ENCODE results near the gene SIK3. TPM values are rescaled to one million over a fixed set of nuclear protein-coding genes. Genes with fewer than 3 reads are reported as not detected.

The SIK3 gene
- total RNA-seq, 1 donor from 2014 or later, result 88.4 TPM

DNA sequence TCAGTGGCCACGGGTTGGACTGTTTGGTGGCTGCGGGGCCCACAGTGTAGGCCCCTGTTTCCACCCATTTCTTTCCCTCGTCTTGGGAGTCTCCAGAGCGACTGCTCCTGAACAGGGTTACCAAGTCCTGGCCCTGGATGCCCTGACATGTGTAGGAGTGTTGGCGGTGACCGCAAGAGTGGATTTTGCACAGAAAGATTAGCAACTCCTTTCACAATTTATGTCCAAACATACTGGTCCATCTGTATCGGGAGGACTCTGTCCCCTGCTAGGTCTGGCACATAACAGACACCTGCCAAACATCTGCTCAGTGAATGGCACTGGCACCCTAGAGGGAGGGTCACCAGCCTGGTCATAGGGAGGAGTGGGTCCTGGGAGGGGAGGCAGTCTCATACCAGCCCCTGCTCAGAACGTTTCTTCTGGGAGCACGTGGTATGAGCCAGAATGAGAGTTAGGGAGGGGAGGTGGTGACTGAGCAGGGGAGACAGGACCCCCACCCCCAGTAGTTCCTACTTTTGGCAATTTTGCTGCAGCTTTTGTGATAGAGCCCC, 257.4 kb downstream of the SIK3 start:
- TF ChIP-seq, protein P1, sequence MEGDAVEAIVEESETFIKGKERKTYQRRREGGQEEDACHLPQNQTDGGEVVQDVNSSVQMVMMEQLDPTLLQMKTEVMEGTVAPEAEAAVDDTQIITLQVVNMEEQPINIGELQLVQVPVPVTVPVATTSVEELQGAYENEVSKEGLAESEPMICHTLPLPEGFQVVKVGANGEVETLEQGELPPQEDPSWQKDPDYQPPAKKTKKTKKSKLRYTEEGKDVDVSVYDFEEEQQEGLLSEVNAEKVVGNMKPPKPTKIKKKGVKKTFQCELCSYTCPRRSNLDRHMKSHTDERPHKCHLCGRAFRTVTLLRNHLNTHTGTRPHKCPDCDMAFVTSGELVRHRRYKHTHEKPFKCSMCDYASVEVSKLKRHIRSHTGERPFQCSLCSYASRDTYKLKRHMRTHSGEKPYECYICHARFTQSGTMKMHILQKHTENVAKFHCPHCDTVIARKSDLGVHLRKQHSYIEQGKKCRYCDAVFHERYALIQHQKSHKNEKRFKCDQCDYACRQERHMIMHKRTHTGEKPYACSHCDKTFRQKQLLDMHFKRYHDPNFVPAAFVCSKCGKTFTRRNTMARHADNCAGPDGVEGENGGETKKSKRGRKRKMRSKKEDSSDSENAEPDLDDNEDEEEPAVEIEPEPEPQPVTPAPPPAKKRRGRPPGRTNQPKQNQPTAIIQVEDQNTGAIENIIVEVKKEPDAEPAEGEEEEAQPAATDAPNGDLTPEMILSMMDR (IDR thresholded peaks at IDR 0.05), result no peak
- Mint-ChIP-seq H3K9me3 (no peaks in the 10 kb centered on the region), H3K4me1 (peaks cover 4% of the 10 kb centered on the region), H3K4me3 (no peak overlapping the region), H3K27ac (no peak overlapping the region), H3K36me3 (ENCODE audit: low read depth) (peaks cover 23% of the 10 kb centered on the region), H3K27me3 (no peaks in the 10 kb centered on the region)
- intact Hi-C loops (cut with micrococcal nuclease), result no loop called here
- ATAC-seq (ENCODE audit: low read depth) (no peak), DNase-seq (no peak)
- ChIA-PET CTCF (no interaction called here), POLR2A (no interaction called here)

DNA sequence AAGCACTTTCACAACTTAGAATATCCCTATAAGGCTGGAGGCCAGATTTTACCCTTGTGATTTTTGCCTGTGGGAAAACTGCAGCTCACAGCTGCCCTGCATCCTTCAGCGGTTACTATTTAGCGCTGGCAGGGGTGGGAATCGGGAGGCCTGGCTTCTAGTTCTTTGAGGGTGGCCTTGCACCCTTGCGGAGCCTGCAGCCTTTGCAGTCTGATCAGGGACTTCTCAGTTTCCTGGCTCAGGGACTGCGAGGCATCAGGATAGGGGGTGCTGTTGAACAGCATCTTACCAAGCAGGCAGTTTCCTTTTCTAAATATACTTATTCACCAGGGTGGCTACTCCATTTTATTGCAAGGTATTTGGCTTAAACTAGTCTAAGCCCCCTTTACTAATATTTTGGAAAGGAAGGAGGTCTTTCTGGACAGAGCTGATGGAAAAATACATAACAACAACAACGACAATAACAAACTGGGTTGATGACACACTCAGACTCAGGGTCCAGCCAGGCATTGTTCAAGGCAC, 257.9 kb downstream of the SIK3 start:
- Mint-ChIP-seq H3K27ac (no peak overlapping the region), H3K36me3 (ENCODE audit: low read depth) (peaks cover 19% of the 10 kb centered on the region), H3K9me3 (no peaks in the 10 kb centered on the region), H3K4me1 (peaks cover 9% of the 10 kb centered on the region), H3K27me3 (no peaks in the 10 kb centered on the region), H3K4me3 (no peak overlapping the region)
- ATAC-seq (ENCODE audit: low read depth) (no peak), DNase-seq (no peak)
- ChIA-PET CTCF (no interaction called here), POLR2A (no interaction called here)
- TF ChIP-seq, protein P1 (IDR thresholded peaks at IDR 0.05), result no peak
- intact Hi-C loops (cut with micrococcal nuclease), result no loop called here

DNA sequence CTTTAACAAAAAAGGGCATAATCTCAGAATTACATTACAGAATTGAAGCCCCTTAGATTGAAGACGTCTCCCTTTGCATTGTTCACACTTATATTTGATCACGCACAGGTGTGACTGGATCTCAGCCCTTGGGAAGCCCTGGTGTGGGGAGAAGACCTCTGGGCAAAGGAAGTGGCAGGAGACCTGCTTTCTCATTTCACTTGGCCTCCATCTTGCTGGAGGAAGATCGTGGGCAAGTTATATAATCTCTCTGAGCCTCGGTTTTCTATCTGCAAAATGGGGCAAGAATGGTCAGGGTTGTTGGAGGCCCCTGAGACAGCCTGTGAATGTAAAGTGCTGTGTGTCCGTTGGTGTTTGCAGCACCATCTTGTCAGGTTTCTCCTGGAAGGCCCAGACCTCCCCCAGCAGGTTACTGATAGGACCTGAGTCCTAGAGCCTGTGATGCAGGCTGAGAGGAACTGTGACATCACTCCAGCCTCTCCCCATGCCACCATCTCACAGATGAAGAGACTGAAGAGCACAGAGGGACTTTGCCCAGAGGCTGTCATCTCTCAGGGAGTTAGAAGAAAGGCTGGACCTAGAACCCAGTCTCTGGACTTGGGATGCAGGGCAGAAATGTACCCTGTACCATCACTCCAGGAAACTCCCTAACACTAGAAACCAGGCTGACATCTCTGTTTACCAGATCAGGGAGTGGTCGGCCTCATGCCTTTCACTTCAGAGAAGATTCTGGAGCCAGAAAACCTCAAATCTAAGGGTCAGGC, 259.7 kb downstream of the SIK3 start:
- DNase-seq (no peak), ATAC-seq (ENCODE audit: low read depth) (no peak)
- H3K9me3 Mint-ChIP-seq, result no peaks in the 10 kb centered on the region
- peaks cover 6% of the 10 kb centered on the region for H3K36me3 Mint-ChIP-seq (ENCODE audit: low read depth)
- POLR2A ChIA-PET, result no interaction called here
- CTCF ChIA-PET, result no interaction called here
- intact Hi-C loops (cut with micrococcal nuclease), result no loop called here
- H3K4me1 Mint-ChIP-seq, result peaks cover 13% of the 10 kb centered on the region
- TF ChIP-seq, protein P1 (IDR thresholded peaks at IDR 0.05), result no peak
- no peak overlapping the region for H3K4me3 Mint-ChIP-seq
- no peak overlapping the region for H3K27ac Mint-ChIP-seq
- H3K27me3 Mint-ChIP-seq, result peaks cover 2% of the 10 kb centered on the region

DNA sequence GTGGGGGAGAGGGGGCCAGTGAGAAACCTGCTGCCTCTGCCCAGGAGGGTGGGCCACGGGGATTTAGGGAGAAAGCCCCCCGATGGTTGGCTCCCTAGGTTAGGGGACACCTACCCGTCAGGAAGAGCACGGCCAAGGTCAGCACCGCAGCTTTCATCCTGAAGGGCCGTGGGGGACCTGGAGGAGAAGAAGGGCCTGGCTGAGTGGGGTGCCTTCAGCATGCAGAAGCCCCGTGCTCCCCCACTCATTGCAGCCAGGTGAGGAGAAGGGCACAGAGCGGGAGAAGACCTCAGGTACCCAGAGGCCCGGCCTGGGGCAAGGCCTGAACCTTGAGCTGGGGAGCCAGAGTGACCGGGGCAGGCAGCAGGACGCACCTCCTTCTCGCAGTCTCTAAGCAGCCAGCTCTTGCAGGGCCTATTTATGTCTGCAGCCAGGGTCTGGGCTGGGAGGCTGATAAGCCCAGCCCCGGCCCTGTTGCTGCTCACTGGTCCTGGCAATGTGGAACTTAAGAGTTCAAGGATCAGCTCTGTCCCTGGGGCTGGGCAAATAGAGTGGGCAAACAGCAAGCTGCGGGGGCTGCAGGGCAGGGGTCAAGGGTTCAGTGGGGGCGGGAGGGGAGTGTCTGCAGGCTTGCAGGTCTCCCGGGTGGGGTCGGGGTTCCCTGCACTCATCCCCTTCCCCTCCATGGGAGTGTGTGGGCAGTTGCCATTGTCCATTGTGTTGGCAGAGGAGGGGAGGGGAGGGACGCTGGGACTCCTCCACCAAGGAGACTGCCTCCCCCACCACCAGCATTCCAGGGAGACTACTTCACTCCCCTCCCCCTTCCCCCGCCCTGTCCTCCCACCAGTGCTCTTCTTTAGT, 260.8 kb downstream of the SIK3 start, which contains the start of gene APOA1:
TSS of gene APOA1 (minus strand) at position 392 of the 861 bp plus-strand sequence. CDS start at position 157, 235 bp downstream.
- no peak within 1 kb of the TSS for H3K4me3 Mint-ChIP-seq
- ATAC-seq (ENCODE audit: low read depth) (no peak), DNase-seq (no peak)
- intact Hi-C loops (cut with micrococcal nuclease), result loop anchor here (2.0 kb wide), 2 partner anchors 15 to 105 kb away; no protein-coding TSS in a partner anchor
- no peaks in the 10 kb centered on the region for H3K9me3 Mint-ChIP-seq
- H3K27me3 Mint-ChIP-seq, result peaks cover 2% of the 10 kb centered on the region
- TF ChIP-seq, protein P1 (IDR thresholded peaks at IDR 0.05), result no peak
- CTCF ChIA-PET, result interaction anchor here (2.1 to 2.8 kb wide), 2 partner anchors 47 to 269 kb away, joined by 9 to 28 read pairs; partner anchors contain the start of gene APOA5
- no peak within 1 kb of the TSS for H3K27ac Mint-ChIP-seq
- peaks cover 13% of the 10 kb centered on the region for H3K4me1 Mint-ChIP-seq
- H3K36me3 Mint-ChIP-seq (ENCODE audit: low read depth), result no peaks in the 10 kb centered on the region
- POLR2A ChIA-PET, result no interaction called here
